NCI-H524 treated with DMSO at 0.1 percent for 48 hours (cell line): Measurements from ENCODE around the gene ONECUT2.
"Not testable (repeated sequence)": the region's sequence is repeated elsewhere in the genome, so short reads cannot be mapped to it uniquely, and the experiment has no call there.

Experiments used
- DNase-seq: peaks from one replicate; lab custom pipeline; 2025; lab: John Stamatoyannopoulos, UW

ONECUT2 gene

GRCh38 chr18:57434536-57435494 is at the start of gene ONECUT2:
Gene ONECUT2, plus strand, starts transcription at chr18:57435374. Its CDS starts 343 bp downstream, at chr18:57435717.
- DNase-seq = peak; percentile 82

DNA sequence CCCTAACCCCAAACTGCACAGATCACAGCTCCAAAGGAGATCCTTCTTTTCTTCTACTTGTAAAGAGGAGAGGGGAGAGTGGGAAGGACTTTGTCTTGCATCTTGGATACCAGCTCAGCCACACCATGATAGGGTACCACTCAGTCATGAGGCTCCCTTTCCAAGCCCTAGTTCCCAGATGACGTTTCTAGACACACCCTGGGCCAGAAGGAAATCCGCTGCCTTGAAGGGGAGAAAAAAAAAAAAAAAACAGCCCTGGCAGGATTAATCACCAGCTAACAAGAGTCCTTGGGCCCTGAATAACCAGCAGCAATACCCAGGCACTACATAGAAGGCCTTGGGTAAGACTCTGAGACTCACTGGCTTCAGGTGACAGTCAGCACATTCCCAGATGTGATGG is 45.9 kb upstream of the ONECUT2 start:
- DNase-seq = no peak

DNA sequence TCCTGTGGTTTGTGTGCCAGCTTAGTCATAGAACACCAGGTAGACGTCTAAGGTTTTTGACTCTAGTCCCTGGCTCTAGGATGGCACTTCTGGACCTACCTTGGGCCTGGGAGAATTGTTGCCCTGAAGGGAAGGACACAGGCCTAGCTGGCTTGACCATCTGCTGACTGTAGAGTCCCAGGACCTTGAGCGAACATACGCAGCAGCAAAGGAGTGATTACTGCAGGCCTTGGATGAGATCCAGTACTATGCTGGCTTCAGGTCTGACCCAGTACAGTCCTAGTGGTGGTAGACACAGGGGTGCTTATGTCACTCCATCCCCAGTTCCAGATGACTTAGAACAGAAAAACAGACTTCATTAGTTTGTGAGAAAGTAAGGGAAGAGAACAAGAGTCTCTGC is 45.1 kb upstream of the ONECUT2 start:
- DNase-seq = no peak

DNA sequence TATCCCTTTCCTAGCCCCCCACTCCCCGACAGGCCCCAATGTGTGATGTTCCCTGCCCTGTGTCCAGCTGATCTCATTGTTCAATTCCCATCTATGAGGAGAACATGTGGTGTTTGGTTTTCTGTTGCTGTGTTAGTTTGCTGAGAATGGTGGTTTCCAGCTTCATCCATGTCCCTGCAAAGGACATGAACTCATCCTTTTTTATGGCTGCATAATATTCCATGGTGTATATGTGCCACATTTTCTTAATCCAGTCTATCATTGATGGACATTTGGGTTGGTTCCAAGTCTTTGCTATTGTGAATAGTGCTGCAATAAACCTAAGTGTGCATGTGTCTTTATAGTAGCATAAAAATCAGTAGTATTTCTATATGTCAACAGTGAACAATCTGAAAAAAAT is 40.4 kb upstream of the ONECUT2 start:
- not testable (repeated sequence) for DNase-seq

DNA sequence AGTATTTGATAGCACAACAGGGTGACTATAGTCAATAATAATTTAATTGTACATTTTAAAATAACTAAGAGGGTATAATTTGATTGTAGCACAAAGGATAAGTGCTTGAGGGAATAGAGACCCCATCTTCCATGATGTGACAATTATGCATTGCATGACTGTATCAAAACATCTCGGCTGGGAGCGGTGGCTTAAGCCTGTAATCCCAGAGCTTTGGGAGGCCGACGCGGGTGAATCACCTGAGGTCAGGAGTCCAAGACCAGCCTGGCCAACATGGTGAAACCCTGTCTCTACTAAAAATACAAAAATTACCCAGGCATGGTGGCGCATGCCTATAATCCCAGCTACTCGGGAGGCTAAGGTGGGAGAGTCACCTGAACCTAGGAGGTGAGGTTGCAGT is 38.3 kb upstream of the ONECUT2 start:
- not testable (repeated sequence) for DNase-seq

GRCh38 chr18:57397440-57398132 is 37.6 kb upstream of the ONECUT2 start:
- no peak for DNase-seq

DNA sequence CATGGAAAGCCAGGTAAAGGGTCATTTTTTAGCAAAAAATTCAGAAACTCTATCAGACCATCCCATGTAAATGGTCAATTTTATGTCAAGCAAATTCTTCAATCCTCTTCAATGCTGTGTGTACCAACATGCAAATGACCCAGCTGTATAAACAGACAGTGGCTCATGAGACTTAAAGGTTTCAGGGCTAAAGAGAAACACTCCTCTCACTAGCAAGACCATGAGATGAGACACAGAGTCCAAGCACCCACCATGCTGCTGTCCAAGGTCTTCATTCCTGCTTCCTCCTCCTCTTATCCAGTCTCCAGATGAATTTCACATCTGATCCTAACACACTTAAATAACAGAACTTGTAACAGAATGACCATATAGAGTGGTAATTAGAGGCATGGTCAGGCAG is 30.8 kb upstream of the ONECUT2 start:
- no peak for DNase-seq

GRCh38 chr18:57409650-57410049 is 25.5 kb upstream of the ONECUT2 start:
- no peak for DNase-seq

GRCh38 chr18:57410749-57411148 is 24.4 kb upstream of the ONECUT2 start:
- no peak for DNase-seq

DNA sequence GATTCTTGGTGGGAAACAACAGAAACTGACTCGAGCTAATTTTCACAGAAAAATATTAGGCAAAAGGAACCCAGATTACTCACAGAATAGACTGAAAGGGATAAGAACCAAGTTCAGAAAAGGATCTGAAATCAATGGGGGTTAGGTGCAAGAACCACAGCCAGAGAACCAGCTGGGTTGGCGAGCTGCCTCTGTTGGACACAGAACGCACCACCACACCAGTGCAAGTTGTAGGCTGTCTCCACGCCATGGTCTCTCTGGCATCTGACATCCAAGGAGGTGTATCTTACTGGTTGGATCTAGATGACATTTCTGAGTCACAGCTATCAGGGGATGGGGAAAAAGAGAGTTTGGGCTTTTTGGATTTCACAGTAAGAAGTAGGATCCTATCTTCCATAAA is 18.6 kb upstream of the ONECUT2 start:
- no peak for DNase-seq

DNA sequence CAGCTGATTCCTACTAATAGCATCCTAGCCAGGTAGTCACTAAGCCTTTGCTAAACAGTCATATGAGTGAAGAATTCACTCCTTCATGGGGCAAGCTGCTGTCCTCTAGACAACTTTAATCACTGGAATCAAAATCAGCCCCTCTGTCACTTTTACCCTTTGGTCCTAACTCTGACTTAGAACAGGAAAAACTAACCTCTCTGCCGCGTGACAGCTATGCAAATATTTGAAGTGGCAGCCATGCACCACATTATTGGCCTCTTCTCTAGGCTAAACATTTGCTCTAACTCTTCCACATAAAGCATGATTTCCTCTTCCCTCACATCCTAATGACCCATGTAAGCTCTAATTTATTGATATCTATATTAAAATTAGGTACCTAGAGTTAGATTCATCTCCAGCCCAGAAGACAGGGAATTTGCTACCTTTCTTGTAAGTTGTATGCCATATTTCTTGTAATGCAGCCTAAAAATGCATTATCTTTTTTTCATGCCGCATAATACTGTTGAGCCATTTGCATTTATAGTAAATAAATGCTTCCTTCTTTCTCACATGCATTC is 12.8 kb upstream of the ONECUT2 start:
- DNase-seq = no peak

- no peak for DNase-seq
Measured at GRCh38 chr18:57423821-57424220, 11.4 kb upstream of the ONECUT2 start.

DNA sequence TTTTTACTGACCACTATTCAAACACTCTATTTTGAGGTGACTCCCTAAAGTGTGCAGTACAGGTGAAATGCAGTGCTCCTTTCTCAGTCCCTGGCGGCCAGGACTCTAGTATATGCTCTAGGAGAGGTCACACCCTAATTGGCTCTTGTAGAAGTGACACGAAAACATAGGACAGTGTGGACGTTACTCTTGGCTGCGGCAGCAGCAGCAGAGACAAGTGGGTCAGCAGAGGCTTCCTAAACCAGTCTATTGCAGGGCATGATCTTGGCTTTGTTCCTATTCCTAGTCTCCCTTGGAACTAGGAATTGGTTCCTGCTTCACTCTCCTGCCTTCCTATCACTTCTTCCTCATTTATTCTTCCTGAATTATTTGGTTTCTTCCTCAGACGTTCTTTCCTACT is 10.1 kb upstream of the ONECUT2 start:
- no peak for DNase-seq

GRCh38 chr18:57426187-57426586 is 9.0 kb upstream of the ONECUT2 start:
- no peak for DNase-seq

- DNase-seq = no peak
Measured at GRCh38 chr18:57427429-57428201, 7.6 kb upstream of the ONECUT2 start.

GRCh38 chr18:57428221-57429150 is 6.7 kb upstream of the ONECUT2 start:
- no peak for DNase-seq

DNA sequence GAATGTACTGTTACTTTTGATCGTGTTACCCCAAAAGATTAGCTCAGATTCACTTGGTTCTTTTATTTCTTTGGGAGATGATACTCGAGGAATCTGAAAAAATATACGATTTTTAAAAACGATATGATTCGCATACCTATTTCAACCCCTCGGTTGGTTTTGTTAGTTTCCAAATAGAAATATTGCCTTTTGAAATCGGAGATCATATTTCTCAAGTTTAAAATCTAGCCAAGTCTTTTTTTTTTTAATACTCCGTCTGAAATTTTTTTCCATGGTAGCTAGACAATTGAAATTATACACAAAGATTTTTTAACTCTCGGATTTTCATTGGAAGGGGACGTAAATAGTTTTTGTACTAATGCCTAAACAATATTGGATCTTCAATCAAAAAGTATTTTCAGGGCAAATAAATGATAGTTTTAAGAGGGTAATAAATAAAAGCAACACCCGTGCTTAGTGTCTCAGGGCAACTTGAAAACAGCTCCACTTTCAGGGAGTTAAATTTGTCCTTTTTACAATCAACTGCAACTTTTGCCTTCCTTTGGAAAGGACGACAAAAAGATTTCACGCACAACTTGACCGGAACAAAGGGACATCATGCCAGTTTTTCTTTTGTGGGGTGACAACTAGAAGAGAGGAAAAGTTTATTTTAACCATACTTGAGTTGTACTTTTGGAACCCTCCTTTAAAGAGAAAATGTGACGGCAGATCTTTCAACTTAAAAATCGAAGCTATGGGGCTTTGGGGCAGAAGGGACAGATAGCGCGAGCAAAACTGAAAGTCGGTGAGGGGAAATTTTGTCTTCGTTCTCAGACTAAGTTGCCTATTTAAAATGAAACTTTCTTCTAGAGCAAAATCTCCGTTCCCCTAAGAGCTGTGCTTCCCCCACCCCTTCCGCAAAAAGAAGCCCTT is 5.8 kb upstream of the ONECUT2 start:
- DNase-seq = no peak

- no peak for DNase-seq
Measured at GRCh38 chr18:57430079-57431001, 4.8 kb upstream of the ONECUT2 start.

- DNase-seq = no peak
Measured at GRCh38 chr18:57431002-57431382, 4.2 kb upstream of the ONECUT2 start.
